Suppressor macrophage treated with lipopolysaccharide for 1 hour (primary cell): ENCODE results near the gene ZNF208.

Experiments used
- DNase-seq, 3 donors: peaks; one replicate each; pipeline ENCODE4 v3.0.0-alpha.2; 2020 to 2022

The ZNF208 gene

GRCh38 chr19:21883516-21883915 lies 127.2 kb downstream of the ZNF208 start:
- DNase-seq: no peak
